BE2C (cell line): Measurements from ENCODE around the gene ODF4.
"Not testable (repeated sequence)": the region's sequence is repeated elsewhere in the genome, so short reads cannot be mapped to it uniquely, and the experiment has no call there.

ENCODE experiments used
- DNase-seq: peaks from one replicate; pipeline ENCODE4 v3.0.0-alpha.2; 2020
- H3K27me3 ChIP-seq: fragments of 250-450 bp; sonication (Bioruptor Pico); 2 replicates; pipeline ENCODE4 v1.5.1; 2020; ENCODE audit warnings: mild to moderate bottlenecking
- H3K36me3 ChIP-seq: fragments of 250-450 bp; sonication (Bioruptor Pico); 2 replicates; pipeline ENCODE4 v1.5.1; 2020; ENCODE audit warnings: mild to moderate bottlenecking
- H3K4me1 ChIP-seq: fragments of 250-450 bp; sonication (Bioruptor Pico); 2 replicates; pipeline ENCODE4 v1.5.1; 2020
- H3K4me3 ChIP-seq: 2 replicates; pipeline ENCODE4 v1.5.1; 2011; ENCODE audit warnings: low read depth, low read length
- H3K9me3 ChIP-seq: fragments of 250-450 bp; sonication (Bioruptor Pico); 2 replicates; pipeline ENCODE4 v1.5.1; 2020
- CTCF ChIP-seq: IDR thresholded peaks from 2 replicates; pipeline ENCODE4 v1.5.1; 2012; ENCODE audit warnings: mild to moderate bottlenecking, low read depth, low read length

Gene ODF4

GRCh38 chr17:8392674-8393469, 53.2 kb downstream of the ODF4 start:
- Histone ChIP-seq H3K4me1 (no peaks in the 10 kb centered on the region), H3K9me3 (no peaks in the 10 kb centered on the region), H3K27me3 (peaks cover 21% of the 10 kb centered on the region), H3K4me3 (no peak overlapping the region), H3K36me3 (no peaks in the 10 kb centered on the region)
- TF ChIP-seq CTCF = no peak
- no peak for DNase-seq

DNA sequence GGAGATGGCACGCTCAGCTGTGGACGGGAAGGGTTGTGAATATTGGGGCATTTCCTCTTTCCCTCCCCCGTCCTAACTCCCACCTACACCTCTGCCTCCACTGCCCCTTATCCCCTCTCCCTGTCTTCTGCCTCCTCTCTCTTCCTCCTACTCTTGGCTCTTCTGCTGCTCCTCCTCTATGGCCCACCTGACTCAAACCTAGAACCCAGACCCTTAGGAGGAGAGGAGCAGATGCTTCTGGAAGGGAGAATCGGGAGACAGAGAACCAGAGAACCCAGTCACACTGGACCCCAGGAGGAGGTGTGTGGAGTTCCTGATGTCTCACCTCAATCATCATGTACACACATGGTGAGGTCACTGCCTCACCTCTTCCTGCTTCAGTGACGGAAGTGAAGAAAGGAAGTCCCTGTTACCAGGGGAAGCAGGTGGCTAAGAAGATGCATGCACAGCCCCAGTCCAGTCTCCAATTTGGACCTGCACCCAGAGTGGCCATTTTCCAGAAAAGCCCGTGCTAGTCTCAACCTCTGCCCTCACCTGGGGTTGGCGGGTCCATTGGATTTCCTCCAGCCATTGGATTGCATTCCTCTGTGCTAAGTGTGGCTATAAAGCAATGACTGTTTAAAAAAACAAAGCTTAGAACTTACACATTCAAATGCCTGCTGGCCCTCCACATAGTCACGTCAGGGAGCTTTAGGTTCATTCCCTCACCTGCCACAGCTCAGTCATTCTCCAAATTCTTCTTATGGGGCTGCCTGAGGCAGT, 54.0 kb downstream of the ODF4 start:
- H3K4me3 ChIP-seq = no peak overlapping the region

GRCh38 chr17:8394497-8394896, 54.9 kb downstream of the ODF4 start:
- H3K9me3 ChIP-seq, H3K36me3 ChIP-seq, H3K4me3 ChIP-seq, DNase-seq, H3K4me1 ChIP-seq: not testable (repeated sequence)
- H3K27me3 ChIP-seq = peaks cover 23% of the 10 kb centered on the region

More for the DNA sequence above, 54.0 kb downstream of the ODF4 start:
- peaks cover 23% of the 10 kb centered on the region for H3K27me3 ChIP-seq
- no peaks in the 10 kb centered on the region for H3K4me1 ChIP-seq
- H3K36me3 ChIP-seq = no peaks in the 10 kb centered on the region
- H3K9me3 ChIP-seq = no peaks in the 10 kb centered on the region
- DNase-seq = no peak
- no peak for TF ChIP-seq CTCF
